ENCODE data around the gene ARF1. TPM values are rescaled to one million over a fixed set of nuclear protein-coding genes. Genes with fewer than 3 reads are reported as not detected.
A peak's percentile ranks its signal among the peaks of the same experiment; 100 is the strongest.

The ARF1 gene
- total and polyA plus RNA-seq, 2 of the 13 experiments (the other 11 are each of a cell fraction or from before 2014, with no cell fraction given) = 186 to 327 TPM

GRCh38 chr1:228084325-228084724 lies 1.8 kb downstream of the ARF1 start:
- Histone ChIP-seq H3K79me2 (ENCODE audit: insufficient read depth, low read length) (peaks cover 80% of the 10 kb centered on the region), H4K20me1 (ENCODE audit: insufficient read depth, low read length) (peaks cover 61% of the 10 kb centered on the region), H3K27me3 (ENCODE audit: control insufficient read depth in 1 of 2, insufficient read depth in 2 of 2, low read length in 2 of 2) (no peaks in the 10 kb centered on the region; a peak in 1 of 5 replicates), H2AFZ (ENCODE audit: low read length) (no peak overlapping the region), H3K36me3 (replicated peaks in 1 of 2; ENCODE audit: control insufficient read depth in 1 of 2, insufficient read depth in 2 of 2, low read length in 2 of 2) (peaks cover 6 to 28% of the 10 kb centered on the region in 2 experiments), H3K4me1 (ENCODE audit: insufficient read depth, low read length) (peaks cover 61% of the 10 kb centered on the region), H3K4me2 (ENCODE audit: low read depth, low read length) (peak overlapping the region; percentile 91), H3K27ac (ENCODE audit: extremely low read length, insufficient read depth, low read length) (peak overlapping the region; percentile 86), H3K4me3 (replicated peaks in 1 of 3; ENCODE audit: insufficient read depth in 1 of 3, low read depth in 2 of 3, low read length in 3 of 3) (peak overlapping the region; percentile 82 to 100 (median 85)), H3K9ac (ENCODE audit: insufficient read depth, low read depth, low read length) (peak overlapping the region; percentile 100), H3K9me3 (ENCODE audit: low read length) (no peaks in the 10 kb centered on the region)
- intact Hi-C loops (cut with micrococcal nuclease; ENCODE audit: unreplicated experiment) (loop anchor here (10.0 kb wide), 1 partner anchor 1150 kb away; no protein-coding TSS in a partner anchor), in situ Hi-C loops (cut with HindIII; ENCODE audit: extremely low pct_ligation_motif_present, low pct_unique_long_range_greater_than_20kb) (no loop called here)
- POLR2A ChIA-PET = interaction anchor here (1.0 to 2.0 kb wide), 5 partner anchors 15 to 296 kb away, joined by 3 to 10 read pairs (median 4); partner anchors contain the start of genes IBA57 and MRPL55
- no peak for DNase-seq (ENCODE audit: low spot score)
- TF ChIP-seq HNRNPUL1 (IDR thresholded peaks at IDR 0.05; ENCODE audit: low read depth, low read length) = no peak
- no peak for TF ChIP-seq ZBTB25 (CRISPR knock-in tag; IDR thresholded peaks at IDR 0.05)
- 0 out of 2 replicates have a peak, but pooled peaks have one; percentile 4 for TF ChIP-seq ZNF136 (CRISPR knock-in tag; IDR thresholded peaks at IDR 0.05; ENCODE audit: low read depth)
- TF ChIP-seq AGO1 (IDR thresholded peaks at IDR 0.05; ENCODE audit: low read depth, low read length, poor library complexity, severe bottlenecking) = no peak
- no peak for TF ChIP-seq MXD3 (CRISPR knock-in tag; IDR thresholded peaks at IDR 0.05)
- no peak for TF ChIP-seq RELA (CRISPR knock-in tag; IDR thresholded peaks at IDR 0.05)
- TF ChIP-seq SAP130 (CRISPR knock-in tag; IDR thresholded peaks at IDR 0.05; ENCODE audit: low read depth) = peak; percentile 37; the same call in 1 of the 2 replicates
- no peak for TF ChIP-seq KDM5A (IDR thresholded peaks at IDR 0.05; ENCODE audit: borderline replicate concordance, low read length)
- peak; percentile 86 for TF ChIP-seq CEBPG (CRISPR knock-in tag; IDR thresholded peaks at IDR 0.05)
- no peak for TF ChIP-seq TCF7 (IDR thresholded peaks at IDR 0.05; ENCODE audit: low read depth)
- no peak for TF ChIP-seq HNRNPK (IDR thresholded peaks at IDR 0.05; ENCODE audit: low read depth, low read length, poor library complexity, severe bottlenecking)
- no peak for TF ChIP-seq ZNF703 (CRISPR knock-in tag; IDR thresholded peaks at IDR 0.05; ENCODE audit: borderline replicate concordance)
- no peak for TF ChIP-seq ATF4 (CRISPR knock-in tag; IDR thresholded peaks at IDR 0.05)
- no peak for TF ChIP-seq ZNF543 (CRISPR knock-in tag; IDR thresholded peaks at IDR 0.05)
- peak; percentile 87 for TF ChIP-seq CEBPB (IDR thresholded peaks at IDR 0.05; ENCODE audit: borderline replicate concordance, low read depth, low read length)
- TF ChIP-seq GLMP (CRISPR knock-in tag; IDR thresholded peaks at IDR 0.05; ENCODE audit: borderline replicate concordance) = no peak
- 0 out of 2 replicates have a peak, but pooled peaks have one; percentile 4 for TF ChIP-seq MTF2 (CRISPR knock-in tag; IDR thresholded peaks at IDR 0.05; ENCODE audit: borderline replicate concordance)
- 0 out of 2 replicates have a peak, but pooled peaks have one; percentile 2 for TF ChIP-seq POGK (CRISPR knock-in tag; conservative IDR thresholded peaks at IDR 0.05)
- no peak for FAIRE-seq
- no TSS peak for BruUV-seq (replicated peaks)
- CTCF ChIA-PET (ENCODE audit: low intra/inter-chr PET ratio, low total read pairs) = no interaction called here
- ATAC-seq = no peak
- WGBS (ENCODE audit: low lambda C conversion rate) = 0% methylated on average over 3 of the region's 3 CpGs
